ENCODE results near the gene DVL1. TPM values are rescaled to one million over a fixed set of nuclear protein-coding genes. Genes with fewer than 3 reads are reported as not detected.
"Not testable (repeated sequence)": the region's sequence is repeated elsewhere in the genome, so short reads cannot be mapped to it uniquely, and the experiment has no call there.

DVL1 gene
- total RNA-seq, 2 experiments from 2014 or later, result 35.5 to 37.4 TPM

GRCh38 chr1:1370771-1371300 is 21.6 kb upstream of the DVL1 start:
- DNase-seq, result no peak
- no peak for ATAC-seq (ENCODE audit: low read depth)
- POLR2A ChIA-PET, result interaction anchor here (1.0 to 3.3 kb wide), 7 partner anchors 12 to 97 kb away, joined by 3 to 11 read pairs (median 6); partner anchors contain the start of genes CCNL2, MRPL20, MXRA8 and UBE2J2
- Mint-ChIP-seq H3K4me1 (peaks cover 12% of the 10 kb centered on the region), H3K27me3 (no peaks in the 10 kb centered on the region), H3K9me3 (no peaks in the 10 kb centered on the region), H3K27ac (no peak overlapping the region), H3K4me3 (peak overlapping the region; percentile 49), H3K36me3 (no peaks in the 10 kb centered on the region)

GRCh38 chr1:1370094-1370493 is 20.9 kb upstream of the DVL1 start:
- not testable (repeated sequence) for DNase-seq; H3K27ac Mint-ChIP-seq; H3K27me3 Mint-ChIP-seq; H3K36me3 Mint-ChIP-seq; ATAC-seq (ENCODE audit: low read depth); H3K4me3 Mint-ChIP-seq; H3K9me3 Mint-ChIP-seq
- POLR2A ChIA-PET, result interaction anchor here (1.3 to 3.3 kb wide), 3 partner anchors 12 to 49 kb away, joined by 3 to 11 read pairs (median 3); partner anchors contain the start of genes CCNL2 and MXRA8
- peaks cover 12% of the 10 kb centered on the region for H3K4me1 Mint-ChIP-seq

GRCh38 chr1:1367315-1367714 is 18.1 kb upstream of the DVL1 start:
- no peak for DNase-seq
- Mint-ChIP-seq H3K4me1 (peaks cover 7% of the 10 kb centered on the region), H3K27ac (no peak overlapping the region), H3K9me3 (no peaks in the 10 kb centered on the region), H3K27me3 (no peaks in the 10 kb centered on the region), H3K36me3 (no peaks in the 10 kb centered on the region), H3K4me3 (no peak overlapping the region)
- POLR2A ChIA-PET, result interaction anchor here (0.6 kb wide), 1 partner anchor 47 kb away, joined by 3 read pairs; no protein-coding TSS in a partner anchor
- ATAC-seq (ENCODE audit: low read depth), result no peak

GRCh38 chr1:1366699-1367066 is 17.5 kb upstream of the DVL1 start:
- H3K4me3 Mint-ChIP-seq, result no peak overlapping the region
- peaks cover 5% of the 10 kb centered on the region for H3K27me3 Mint-ChIP-seq
- H3K4me1 Mint-ChIP-seq, result peaks cover 5% of the 10 kb centered on the region
- ATAC-seq (ENCODE audit: low read depth), result no peak
- DNase-seq, result no peak
- POLR2A ChIA-PET, result no interaction called here
- H3K27ac Mint-ChIP-seq, result no peak overlapping the region
- no peaks in the 10 kb centered on the region for H3K36me3 Mint-ChIP-seq
- no peaks in the 10 kb centered on the region for H3K9me3 Mint-ChIP-seq

GRCh38 chr1:1365875-1366698 is 16.9 kb upstream of the DVL1 start:
- no peak overlapping the region for H3K27ac Mint-ChIP-seq

GRCh38 chr1:1364266-1364665 is 15.0 kb upstream of the DVL1 start:
- H3K27ac Mint-ChIP-seq, result no peak overlapping the region
- H3K4me3 Mint-ChIP-seq, result no peak overlapping the region
- DNase-seq (no peak), ATAC-seq (ENCODE audit: low read depth) (no peak)
- no peaks in the 10 kb centered on the region for H3K36me3 Mint-ChIP-seq
- H3K4me1 Mint-ChIP-seq, result peaks cover 6% of the 10 kb centered on the region
- POLR2A ChIA-PET, result no interaction called here
- no peaks in the 10 kb centered on the region for H3K9me3 Mint-ChIP-seq
- H3K27me3 Mint-ChIP-seq, result peaks cover 7% of the 10 kb centered on the region

More at GRCh38 chr1:1365875-1366698, 16.9 kb upstream of the DVL1 start:
- no peak for ATAC-seq (ENCODE audit: low read depth)
- peaks cover under 1% of the 10 kb centered on the region for H3K4me1 Mint-ChIP-seq
- POLR2A ChIA-PET, result no interaction called here
- peaks cover 5% of the 10 kb centered on the region for H3K27me3 Mint-ChIP-seq
- DNase-seq, result no peak
- no peaks in the 10 kb centered on the region for H3K36me3 Mint-ChIP-seq
- H3K9me3 Mint-ChIP-seq, result no peaks in the 10 kb centered on the region
- H3K4me3 Mint-ChIP-seq, result no peak overlapping the region

GRCh38 chr1:1361982-1362423 is 12.8 kb upstream of the DVL1 start:
- Mint-ChIP-seq H3K4me1 (peaks cover 12% of the 10 kb centered on the region), H3K9me3 (no peaks in the 10 kb centered on the region), H3K36me3 (no peaks in the 10 kb centered on the region), H3K27ac (no peak overlapping the region), H3K4me3 (no peak overlapping the region), H3K27me3 (peaks cover 12% of the 10 kb centered on the region)
- ATAC-seq (ENCODE audit: low read depth) (no peak), DNase-seq (no peak)
- POLR2A ChIA-PET, result no interaction called here

- Mint-ChIP-seq H3K36me3 (no peaks in the 10 kb centered on the region), H3K9me3 (no peaks in the 10 kb centered on the region), H3K4me3 (no peak overlapping the region), H3K27ac (no peak overlapping the region), H3K4me1 (peaks cover 12% of the 10 kb centered on the region), H3K27me3 (peaks cover 12% of the 10 kb centered on the region)
- POLR2A ChIA-PET, result no interaction called here
- no peak for DNase-seq
- no peak for ATAC-seq (ENCODE audit: low read depth)
These were observed 12.2 kb upstream of the DVL1 start for GRCh38 chr1:1361233-1361981.

- H3K4me1 Mint-ChIP-seq, result peaks cover 12% of the 10 kb centered on the region
- H3K36me3 Mint-ChIP-seq, result no peaks in the 10 kb centered on the region
- H3K27ac Mint-ChIP-seq, result no peak overlapping the region
- H3K9me3 Mint-ChIP-seq, result no peaks in the 10 kb centered on the region
- peaks cover 12% of the 10 kb centered on the region for H3K27me3 Mint-ChIP-seq
- H3K4me3 Mint-ChIP-seq, result no peak overlapping the region
- DNase-seq (no peak), ATAC-seq (ENCODE audit: low read depth) (no peak)
- POLR2A ChIA-PET, result no interaction called here
These were observed 11.4 kb upstream of the DVL1 start for GRCh38 chr1:1360506-1361169.

GRCh38 chr1:1359664-1360468 is 10.6 kb upstream of the DVL1 start:
- Mint-ChIP-seq H3K27ac (no peak overlapping the region), H3K27me3 (peaks cover 12% of the 10 kb centered on the region), H3K36me3 (no peaks in the 10 kb centered on the region), H3K4me3 (no peak overlapping the region), H3K4me1 (peaks cover 12% of the 10 kb centered on the region), H3K9me3 (no peaks in the 10 kb centered on the region)
- DNase-seq, result no peak
- POLR2A ChIA-PET, result interaction anchor here (1.0 to 2.8 kb wide), 2 partner anchors 11 to 15 kb away, joined by 4 to 11 read pairs; partner anchors contain the start of gene AURKAIP1
- ATAC-seq (ENCODE audit: low read depth), result no peak

GRCh38 chr1:1359308-1359663 is 10.1 kb upstream of the DVL1 start:
- POLR2A ChIA-PET, result interaction anchor here (1.0 to 2.8 kb wide), 2 partner anchors 12 to 16 kb away, joined by 4 to 11 read pairs; partner anchors contain the start of gene AURKAIP1
- ATAC-seq (ENCODE audit: low read depth), result peak; percentile 37
- DNase-seq, result no peak

GRCh38 chr1:1358433-1359271 is 9.4 kb upstream of the DVL1 start, which contains the start of gene MXRA8:
Gene MXRA8 (minus strand): TSS chr1:1358555. CDS start chr1:1358504, 51 bp downstream.
- Mint-ChIP-seq H3K4me3 (no peak within 1 kb of the TSS), H3K36me3 (no peaks in the 10 kb centered on the region)

More at GRCh38 chr1:1359308-1359663, 10.1 kb upstream of the DVL1 start:
- H3K4me1 Mint-ChIP-seq, result peaks cover 12% of the 10 kb centered on the region
- peak overlapping the region; percentile 32 for H3K27ac Mint-ChIP-seq
- no peaks in the 10 kb centered on the region for H3K9me3 Mint-ChIP-seq
- peaks cover 13% of the 10 kb centered on the region for H3K27me3 Mint-ChIP-seq
- no peaks in the 10 kb centered on the region for H3K36me3 Mint-ChIP-seq
- no peak overlapping the region for H3K4me3 Mint-ChIP-seq

More at GRCh38 chr1:1358433-1359271, 9.4 kb upstream of the DVL1 start, which contains the start of gene MXRA8:
- Mint-ChIP-seq H3K4me1 (peaks cover 12% of the 10 kb centered on the region), H3K9me3 (no peaks in the 10 kb centered on the region), H3K27me3 (peaks cover 18% of the 10 kb centered on the region), H3K27ac (peak within 1 kb of the TSS; percentile 32)
- DNase-seq (no peak), ATAC-seq (ENCODE audit: low read depth) (no peak)
- POLR2A ChIA-PET, result interaction anchor here (1.0 to 2.8 kb wide), 2 partner anchors 12 to 16 kb away, joined by 4 to 11 read pairs; partner anchors contain the start of gene AURKAIP1
